Measurements from ENCODE around the gene TTC7B.

DNA sequence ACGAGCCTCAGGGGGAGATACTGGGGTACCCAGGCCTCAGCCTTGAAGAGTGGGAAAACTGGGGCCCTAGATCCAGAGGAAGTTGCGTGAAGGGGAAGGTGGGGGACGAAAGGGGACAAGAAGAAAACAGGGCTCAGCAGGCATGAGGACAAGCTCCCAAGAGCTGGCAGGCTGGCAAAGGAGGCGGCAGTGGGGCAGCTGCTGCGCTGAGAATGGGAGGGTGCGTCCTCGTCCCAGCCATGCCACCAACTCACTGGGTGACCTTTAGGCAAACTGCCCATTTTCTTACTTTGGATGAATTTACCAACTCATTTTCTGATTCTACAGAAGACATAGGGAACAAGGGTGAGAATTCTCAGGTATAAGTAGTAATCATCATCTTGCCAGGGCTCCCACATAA lies 133.6 kb downstream of the TTC7B start:
- TF ChIP-seq POLR2AphosphoS5 (IDR thresholded peaks at IDR 0.05; ENCODE audit: low read depth, low read length) (no peak), TAF1 (IDR thresholded peaks at IDR 0.05; ENCODE audit: borderline replicate concordance, insufficient read depth, low read length) (no peak), FOXP2 (optimal IDR thresholded peaks at IDR 0.05; ENCODE audit: borderline replicate concordance, extremely low read depth, extremely low read length, insufficient read depth) (no peak), SIN3A (IDR thresholded peaks at IDR 0.05; ENCODE audit: borderline replicate concordance, insufficient read depth, low read length) (no peak)
- TF ChIP-seq, protein P1, sequence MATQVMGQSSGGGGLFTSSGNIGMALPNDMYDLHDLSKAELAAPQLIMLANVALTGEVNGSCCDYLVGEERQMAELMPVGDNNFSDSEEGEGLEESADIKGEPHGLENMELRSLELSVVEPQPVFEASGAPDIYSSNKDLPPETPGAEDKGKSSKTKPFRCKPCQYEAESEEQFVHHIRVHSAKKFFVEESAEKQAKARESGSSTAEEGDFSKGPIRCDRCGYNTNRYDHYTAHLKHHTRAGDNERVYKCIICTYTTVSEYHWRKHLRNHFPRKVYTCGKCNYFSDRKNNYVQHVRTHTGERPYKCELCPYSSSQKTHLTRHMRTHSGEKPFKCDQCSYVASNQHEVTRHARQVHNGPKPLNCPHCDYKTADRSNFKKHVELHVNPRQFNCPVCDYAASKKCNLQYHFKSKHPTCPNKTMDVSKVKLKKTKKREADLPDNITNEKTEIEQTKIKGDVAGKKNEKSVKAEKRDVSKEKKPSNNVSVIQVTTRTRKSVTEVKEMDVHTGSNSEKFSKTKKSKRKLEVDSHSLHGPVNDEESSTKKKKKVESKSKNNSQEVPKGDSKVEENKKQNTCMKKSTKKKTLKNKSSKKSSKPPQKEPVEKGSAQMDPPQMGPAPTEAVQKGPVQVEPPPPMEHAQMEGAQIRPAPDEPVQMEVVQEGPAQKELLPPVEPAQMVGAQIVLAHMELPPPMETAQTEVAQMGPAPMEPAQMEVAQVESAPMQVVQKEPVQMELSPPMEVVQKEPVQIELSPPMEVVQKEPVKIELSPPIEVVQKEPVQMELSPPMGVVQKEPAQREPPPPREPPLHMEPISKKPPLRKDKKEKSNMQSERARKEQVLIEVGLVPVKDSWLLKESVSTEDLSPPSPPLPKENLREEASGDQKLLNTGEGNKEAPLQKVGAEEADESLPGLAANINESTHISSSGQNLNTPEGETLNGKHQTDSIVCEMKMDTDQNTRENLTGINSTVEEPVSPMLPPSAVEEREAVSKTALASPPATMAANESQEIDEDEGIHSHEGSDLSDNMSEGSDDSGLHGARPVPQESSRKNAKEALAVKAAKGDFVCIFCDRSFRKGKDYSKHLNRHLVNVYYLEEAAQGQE (IDR thresholded peaks at IDR 0.05; ENCODE audit: insufficient read depth in 1 of 2, low read depth in 2 of 2, low read length in 2 of 2) = no peak
